Measurements from ENCODE around the gene CBR4.

GRCh38 chr4:168981942-168982341 is 28.1 kb downstream of the CBR4 start:
- TF ChIP-seq CTCF (IDR thresholded peaks at IDR 0.05) (no peak), POLR2A (IDR thresholded peaks at IDR 0.05) (no peak)

Data from heart left ventricle (tissue), 13 donors.